Measurements from ENCODE around the gene CRYL1.

The CRYL1 gene

DNA sequence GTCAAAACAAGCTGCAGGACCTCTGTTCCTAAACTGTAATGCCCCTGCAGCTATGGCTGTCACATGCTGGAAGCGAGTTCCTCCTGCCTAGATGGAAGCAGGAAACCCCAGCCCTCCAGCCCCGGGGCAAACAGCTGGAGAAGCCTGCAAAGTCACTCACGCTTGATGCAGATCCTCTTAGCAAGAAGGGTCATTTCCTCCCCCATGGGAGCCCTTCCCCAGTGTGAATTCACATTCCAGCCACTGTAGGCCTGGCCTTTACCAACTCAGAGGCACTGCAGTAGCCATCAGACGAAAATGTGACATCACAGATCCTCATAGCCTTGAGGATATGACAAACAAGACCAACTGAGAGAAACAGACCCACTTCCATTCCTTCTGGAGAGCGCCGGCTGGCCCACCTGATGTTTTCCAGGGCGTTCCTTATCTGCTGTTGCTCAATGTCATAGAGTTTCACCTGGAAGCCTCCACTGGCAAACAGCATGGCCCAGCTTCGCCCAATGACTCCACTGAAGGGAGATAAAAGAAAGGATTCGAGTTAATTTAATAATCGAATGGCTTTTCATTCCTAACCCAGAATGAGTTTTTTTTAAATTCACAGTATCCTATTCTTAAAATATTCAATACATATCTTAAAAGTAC is 13.5 kb downstream of the CRYL1 start:
- no peak for TF ChIP-seq RAD21 (IDR thresholded peaks at IDR 0.05; ENCODE audit: low read depth)
- TF ChIP-seq, protein P1, sequence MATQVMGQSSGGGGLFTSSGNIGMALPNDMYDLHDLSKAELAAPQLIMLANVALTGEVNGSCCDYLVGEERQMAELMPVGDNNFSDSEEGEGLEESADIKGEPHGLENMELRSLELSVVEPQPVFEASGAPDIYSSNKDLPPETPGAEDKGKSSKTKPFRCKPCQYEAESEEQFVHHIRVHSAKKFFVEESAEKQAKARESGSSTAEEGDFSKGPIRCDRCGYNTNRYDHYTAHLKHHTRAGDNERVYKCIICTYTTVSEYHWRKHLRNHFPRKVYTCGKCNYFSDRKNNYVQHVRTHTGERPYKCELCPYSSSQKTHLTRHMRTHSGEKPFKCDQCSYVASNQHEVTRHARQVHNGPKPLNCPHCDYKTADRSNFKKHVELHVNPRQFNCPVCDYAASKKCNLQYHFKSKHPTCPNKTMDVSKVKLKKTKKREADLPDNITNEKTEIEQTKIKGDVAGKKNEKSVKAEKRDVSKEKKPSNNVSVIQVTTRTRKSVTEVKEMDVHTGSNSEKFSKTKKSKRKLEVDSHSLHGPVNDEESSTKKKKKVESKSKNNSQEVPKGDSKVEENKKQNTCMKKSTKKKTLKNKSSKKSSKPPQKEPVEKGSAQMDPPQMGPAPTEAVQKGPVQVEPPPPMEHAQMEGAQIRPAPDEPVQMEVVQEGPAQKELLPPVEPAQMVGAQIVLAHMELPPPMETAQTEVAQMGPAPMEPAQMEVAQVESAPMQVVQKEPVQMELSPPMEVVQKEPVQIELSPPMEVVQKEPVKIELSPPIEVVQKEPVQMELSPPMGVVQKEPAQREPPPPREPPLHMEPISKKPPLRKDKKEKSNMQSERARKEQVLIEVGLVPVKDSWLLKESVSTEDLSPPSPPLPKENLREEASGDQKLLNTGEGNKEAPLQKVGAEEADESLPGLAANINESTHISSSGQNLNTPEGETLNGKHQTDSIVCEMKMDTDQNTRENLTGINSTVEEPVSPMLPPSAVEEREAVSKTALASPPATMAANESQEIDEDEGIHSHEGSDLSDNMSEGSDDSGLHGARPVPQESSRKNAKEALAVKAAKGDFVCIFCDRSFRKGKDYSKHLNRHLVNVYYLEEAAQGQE (IDR thresholded peaks at IDR 0.05; ENCODE audit: low read depth), result no peak
- no peak for TF ChIP-seq CEBPB (IDR thresholded peaks at IDR 0.05)
- no peak for TF ChIP-seq TCF12 (IDR thresholded peaks at IDR 0.05; ENCODE audit: low read depth)
- TF ChIP-seq YY1 (IDR thresholded peaks at IDR 0.05; ENCODE audit: low read depth), result no peak
- TF ChIP-seq, protein P2, sequence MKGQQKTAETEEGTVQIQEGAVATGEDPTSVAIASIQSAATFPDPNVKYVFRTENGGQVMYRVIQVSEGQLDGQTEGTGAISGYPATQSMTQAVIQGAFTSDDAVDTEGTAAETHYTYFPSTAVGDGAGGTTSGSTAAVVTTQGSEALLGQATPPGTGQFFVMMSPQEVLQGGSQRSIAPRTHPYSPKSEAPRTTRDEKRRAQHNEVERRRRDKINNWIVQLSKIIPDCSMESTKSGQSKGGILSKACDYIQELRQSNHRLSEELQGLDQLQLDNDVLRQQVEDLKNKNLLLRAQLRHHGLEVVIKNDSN (IDR thresholded peaks at IDR 0.05), result no peak
- no peak for TF ChIP-seq TAF1 (IDR thresholded peaks at IDR 0.05; ENCODE audit: low read depth)
- TF ChIP-seq TEAD4 (IDR thresholded peaks at IDR 0.05), result no peak

DNA sequence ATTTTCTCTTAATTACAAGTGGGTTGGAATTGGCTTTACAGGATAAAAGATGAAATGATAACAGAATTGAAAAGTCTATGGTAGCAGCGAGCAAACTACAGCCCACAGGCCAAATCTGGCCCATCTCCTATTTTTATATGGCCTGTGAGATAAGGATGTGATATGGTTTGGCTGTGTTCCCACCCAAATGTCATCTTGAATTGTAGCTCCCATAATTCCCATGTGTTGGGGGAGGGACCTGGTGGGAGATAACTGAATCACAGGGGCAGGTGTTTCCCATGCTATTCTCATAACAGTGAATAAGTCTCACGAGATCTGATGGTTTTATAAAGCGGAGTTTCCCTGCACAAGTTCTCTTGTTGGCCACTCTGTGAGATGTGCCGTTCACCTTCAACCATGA is 19.0 kb downstream of the CRYL1 start:
- TF ChIP-seq, protein P1 (IDR thresholded peaks at IDR 0.05; ENCODE audit: low read depth), result no peak
- TF ChIP-seq NFIC (IDR thresholded peaks at IDR 0.05) (no peak), TCF12 (IDR thresholded peaks at IDR 0.05; ENCODE audit: low read depth) (no peak), FOXM1 (IDR thresholded peaks at IDR 0.05; ENCODE audit: borderline replicate concordance, low read depth) (no peak), EGR1 (IDR thresholded peaks at IDR 0.05) (no peak), EP300 (IDR thresholded peaks at IDR 0.05; ENCODE audit: borderline replicate concordance) (no peak), TAF1 (IDR thresholded peaks at IDR 0.05; ENCODE audit: low read depth) (no peak), ZBTB7A (IDR thresholded peaks at IDR 0.05; ENCODE audit: low read depth) (no peak), CREB1 (IDR thresholded peaks at IDR 0.05; ENCODE audit: low read depth) (no peak), RAD21 (IDR thresholded peaks at IDR 0.05; ENCODE audit: low read depth) (no peak), YY1 (IDR thresholded peaks at IDR 0.05; ENCODE audit: low read depth) (no peak), TEAD4 (IDR thresholded peaks at IDR 0.05) (no peak), CEBPB (IDR thresholded peaks at IDR 0.05) (no peak)
- TF ChIP-seq, protein P3, sequence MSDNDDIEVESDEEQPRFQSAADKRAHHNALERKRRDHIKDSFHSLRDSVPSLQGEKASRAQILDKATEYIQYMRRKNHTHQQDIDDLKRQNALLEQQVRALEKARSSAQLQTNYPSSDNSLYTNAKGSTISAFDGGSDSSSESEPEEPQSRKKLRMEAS (IDR thresholded peaks at IDR 0.05), result no peak
- TF ChIP-seq, protein P2 (IDR thresholded peaks at IDR 0.05), result no peak

DNA sequence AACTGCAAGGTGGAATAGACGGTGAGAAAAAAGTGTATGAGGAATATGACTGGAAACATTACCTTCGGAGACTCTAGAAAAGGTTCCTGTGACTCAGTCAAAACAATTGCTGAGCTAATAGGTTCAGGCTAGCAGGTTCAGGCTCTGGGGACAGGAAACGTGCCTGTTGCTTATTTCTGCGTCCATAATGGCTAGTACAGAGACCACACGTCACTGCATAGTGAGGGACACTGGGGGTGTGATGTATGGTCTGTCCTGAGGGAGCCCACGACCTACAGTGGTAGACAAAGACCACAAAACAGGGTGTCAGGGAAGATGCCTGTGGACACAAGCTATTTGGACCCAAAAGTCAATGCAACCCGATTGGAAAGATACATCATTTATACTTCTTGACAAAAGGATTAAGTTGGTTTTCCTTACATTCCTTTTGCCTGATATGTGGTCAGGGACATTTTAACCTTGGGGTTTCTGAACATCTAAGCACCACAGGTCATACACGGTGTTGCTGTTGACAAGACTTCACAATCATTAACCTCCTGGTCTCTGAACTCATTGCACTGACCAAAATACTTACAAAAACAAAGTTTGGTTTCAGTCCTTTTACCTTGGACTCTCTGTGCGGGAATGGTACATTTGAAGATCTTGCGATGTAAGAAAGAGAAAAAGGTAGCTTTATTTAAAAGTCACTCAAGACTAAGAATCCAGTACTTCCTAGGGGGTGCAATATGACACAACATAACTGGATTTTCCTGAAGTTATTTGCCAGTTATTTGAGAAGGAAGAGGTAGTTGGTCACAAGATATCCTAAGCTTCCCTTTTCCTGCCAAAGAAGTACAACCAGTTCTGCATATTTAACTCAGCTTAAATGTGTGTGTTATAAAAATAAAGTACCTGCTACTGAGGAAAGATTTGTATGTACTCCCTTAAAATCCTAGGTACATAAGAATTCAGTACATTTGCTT is 20.0 kb downstream of the CRYL1 start:
- TF ChIP-seq, protein P2 (IDR thresholded peaks at IDR 0.05), result no peak

DNA sequence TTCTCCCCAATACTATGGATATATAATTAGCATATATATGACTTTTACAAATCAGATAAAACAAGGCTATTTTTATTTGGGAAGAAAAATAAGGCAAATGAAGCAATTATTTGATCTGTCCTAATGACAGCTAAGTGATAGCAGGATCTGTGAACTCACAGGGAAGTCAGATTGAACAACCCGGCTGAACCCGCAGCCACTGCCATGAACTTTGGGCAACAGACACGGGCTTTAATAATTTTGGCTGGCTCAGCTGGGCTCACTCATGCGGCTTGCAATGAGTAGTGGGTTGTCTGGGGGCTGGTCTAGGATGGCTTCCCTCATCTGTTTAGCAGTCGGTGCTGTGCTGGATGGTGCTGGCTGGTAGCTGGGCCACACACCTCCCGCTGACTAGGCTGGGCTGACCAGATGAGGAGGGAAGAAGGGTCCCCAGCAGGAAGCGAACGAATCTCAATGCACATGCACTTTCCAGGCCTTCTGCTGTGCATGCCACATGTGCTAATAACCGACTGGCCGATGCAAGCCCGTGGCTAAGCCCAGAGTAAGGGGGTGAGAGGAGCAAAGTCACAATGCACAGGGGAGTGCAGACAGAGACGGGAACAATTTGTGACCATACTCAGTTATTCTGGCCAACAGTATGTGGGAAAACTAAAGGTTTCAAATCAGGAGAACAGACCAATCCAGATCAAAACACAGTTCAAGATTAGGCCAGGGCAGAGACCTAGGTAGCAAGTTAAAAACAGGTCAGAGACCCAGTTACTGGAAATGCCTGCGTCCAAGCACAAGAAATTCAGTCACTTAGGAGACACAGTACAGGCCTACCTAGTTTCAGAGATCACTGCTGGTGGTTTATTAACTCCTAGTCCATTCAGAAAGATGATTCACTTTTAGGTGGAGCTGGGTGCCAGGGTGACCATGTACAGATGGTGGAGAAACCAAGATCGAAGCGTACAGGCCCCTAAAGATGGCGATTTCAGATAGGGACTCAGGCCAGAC is 22.3 kb downstream of the CRYL1 start:
- TF ChIP-seq CEBPB (IDR thresholded peaks at IDR 0.05), result no peak
- TF ChIP-seq, protein P2 (IDR thresholded peaks at IDR 0.05), result no peak
- no peak for TF ChIP-seq FOXM1 (IDR thresholded peaks at IDR 0.05; ENCODE audit: borderline replicate concordance, low read depth)
- TF ChIP-seq TEAD4 (IDR thresholded peaks at IDR 0.05), result no peak
